Stomach (tissue), 4 donors: Measurements from ENCODE around the gene SLC12A7.

Source experiments
- EP300 ChIP-seq: sonication (generic); formaldehyde crosslinking; IDR thresholded peaks from one replicate; pipeline ENCODE4 v1.6.1; 2017; ENCODE audit warnings: antibody characterized with exemption
- POLR2A ChIP-seq, 4 donors: fragments of 450-650 bp; IDR thresholded peaks; one replicate each; pipeline ENCODE4 v1.6.1; 2016; ENCODE audit warnings: antibody characterized with exemption in 4 of 4, control low read depth in 2 of 4, mild to moderate bottlenecking in 1 of 4, moderate library complexity in 1 of 4
- POLR2AphosphoS5 ChIP-seq, 3 donors: sonication (generic); formaldehyde crosslinking; IDR thresholded peaks; one replicate each; pipeline ENCODE4 v1.6.1; 2016; ENCODE audit warnings: antibody characterized with exemption in 3 of 3
- TF ChIP-seq, protein P1 (sequence below), 7 experiments: fragments of 450-650 bp in 4 of 7; fragments of 200-600 bp in 3 of 7; sonication (generic) in 3 of 7; IDR thresholded peaks; one replicate each; pipeline ENCODE4 v1.5.1; 2016 to 2019; ENCODE audit warnings: antibody characterized with exemption in 7 of 7, control low read depth in 2 of 7, mild to moderate bottlenecking in 1 of 7

DNA sequence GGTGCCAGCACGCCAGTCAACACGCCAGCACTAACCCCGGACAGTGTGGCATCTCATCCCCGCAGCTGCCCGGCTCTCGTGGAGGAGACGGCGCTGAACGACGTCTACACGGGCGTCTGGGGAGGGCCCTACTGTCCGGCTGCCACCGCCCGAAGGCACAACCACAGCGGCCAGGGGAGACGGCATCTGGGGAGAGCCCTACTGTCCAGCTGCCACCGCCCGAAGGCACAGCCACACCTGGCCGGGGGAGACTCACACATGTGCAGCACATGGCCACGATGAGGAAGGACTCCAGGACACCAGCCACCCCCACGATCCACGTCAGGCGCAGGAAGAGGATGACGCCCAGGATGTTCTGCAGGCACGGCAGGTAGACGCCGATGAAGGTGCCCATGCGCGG, 23.1 kb downstream of the SLC12A7 start:
- TF ChIP-seq, protein P1, sequence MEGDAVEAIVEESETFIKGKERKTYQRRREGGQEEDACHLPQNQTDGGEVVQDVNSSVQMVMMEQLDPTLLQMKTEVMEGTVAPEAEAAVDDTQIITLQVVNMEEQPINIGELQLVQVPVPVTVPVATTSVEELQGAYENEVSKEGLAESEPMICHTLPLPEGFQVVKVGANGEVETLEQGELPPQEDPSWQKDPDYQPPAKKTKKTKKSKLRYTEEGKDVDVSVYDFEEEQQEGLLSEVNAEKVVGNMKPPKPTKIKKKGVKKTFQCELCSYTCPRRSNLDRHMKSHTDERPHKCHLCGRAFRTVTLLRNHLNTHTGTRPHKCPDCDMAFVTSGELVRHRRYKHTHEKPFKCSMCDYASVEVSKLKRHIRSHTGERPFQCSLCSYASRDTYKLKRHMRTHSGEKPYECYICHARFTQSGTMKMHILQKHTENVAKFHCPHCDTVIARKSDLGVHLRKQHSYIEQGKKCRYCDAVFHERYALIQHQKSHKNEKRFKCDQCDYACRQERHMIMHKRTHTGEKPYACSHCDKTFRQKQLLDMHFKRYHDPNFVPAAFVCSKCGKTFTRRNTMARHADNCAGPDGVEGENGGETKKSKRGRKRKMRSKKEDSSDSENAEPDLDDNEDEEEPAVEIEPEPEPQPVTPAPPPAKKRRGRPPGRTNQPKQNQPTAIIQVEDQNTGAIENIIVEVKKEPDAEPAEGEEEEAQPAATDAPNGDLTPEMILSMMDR (IDR thresholded peaks at IDR 0.05) = no peak
- TF ChIP-seq POLR2A (IDR thresholded peaks at IDR 0.05) (no peak), EP300 (no peak), POLR2AphosphoS5 (IDR thresholded peaks at IDR 0.05) (no peak)
